Caco-2 (cell line): ENCODE measurements around the gene NKIRAS1. TPM values are rescaled to one million over a fixed set of nuclear protein-coding genes. Genes with fewer than 3 reads are reported as not detected.

ENCODE experiments used
- BruUV-seq: library from RNA; stranded (reverse); fragments of 400-500 nt; replicated peaks from 2 replicates; lab custom pipeline; 2021; lab: Mats Ljungman, UMichigan
- CTCF ChIA-PET: fragments of 300-600 bp; sonication (Branson Sonifier 250); formaldehyde crosslinking; loops from one replicate; lab custom pipeline; 2022; ENCODE audit warnings: antibody characterized with exemption; lab: Charles Lee
- POLR2A ChIA-PET: fragments of 300-600 bp; sonication (Branson Sonifier 250); formaldehyde crosslinking; loops from one replicate; lab custom pipeline; 2022; ENCODE audit warnings: antibody characterized with exemption; lab: Charles Lee
- DNase-seq, 2 experiments: peaks; one replicate each; pipeline versions ENCODE4 v3.0.0 to v3.0.0-alpha.2; 2020 to 2022
- H3K27me3 ChIP-seq: replicated peaks from 2 replicates; pipeline ENCODE4 v1.6.0; 2011; ENCODE audit warnings: low read length; ENCODE audit not compliant: control insufficient read depth, insufficient read depth
- H3K36me3 ChIP-seq: 2 replicates; pipeline ENCODE4 v1.5.1; 2011; ENCODE audit warnings: low read length; ENCODE audit not compliant: control insufficient read depth, insufficient read depth
- H3K4me1 ChIP-seq: fragments of 250-450 bp; sonication (Bioruptor Pico); 2 replicates; pipeline ENCODE4 v1.5.1; 2020; ENCODE audit warnings: mild to moderate bottlenecking
- H3K4me3 ChIP-seq: 2 replicates; pipeline ENCODE4 v1.5.1; 2011; ENCODE audit warnings: low read depth, mild to moderate bottlenecking, control low read depth, low read length
- H3K9me3 ChIP-seq: fragments of 250-450 bp; sonication (Bioruptor Pico); 2 replicates; pipeline ENCODE4 v1.5.1; 2020; ENCODE audit warnings: mild to moderate bottlenecking, moderate library complexity
- H3K27ac Mint-ChIP-seq: one replicate; pipeline ENCODE4 v1.8.0; 2022; ENCODE audit warnings: mixed read lengths; ENCODE audit not compliant: unreplicated experiment
- H3K27me3 Mint-ChIP-seq: one replicate; pipeline ENCODE4 v1.8.0; 2022; ENCODE audit warnings: mixed read lengths; ENCODE audit not compliant: insufficient read depth, unreplicated experiment
- H3K36me3 Mint-ChIP-seq: one replicate; pipeline ENCODE4 v1.8.0; 2022; ENCODE audit warnings: mild to moderate bottlenecking, mixed read lengths; ENCODE audit not compliant: insufficient read depth, unreplicated experiment
- H3K4me1 Mint-ChIP-seq: one replicate; pipeline ENCODE4 v1.8.0; 2022; ENCODE audit warnings: low read depth, mixed read lengths; ENCODE audit not compliant: unreplicated experiment
- H3K4me3 Mint-ChIP-seq: one replicate; pipeline ENCODE4 v1.8.0; 2022; ENCODE audit warnings: mild to moderate bottlenecking, moderate library complexity, mixed read lengths; ENCODE audit not compliant: unreplicated experiment
- H3K9me3 Mint-ChIP-seq: one replicate; pipeline ENCODE4 v1.8.0; 2022; ENCODE audit warnings: mixed read lengths; ENCODE audit not compliant: unreplicated experiment
- intact Hi-C: fragments of 100-400 bp; cut with micrococcal nuclease; formaldehyde crosslinking; loops from one replicate; pipeline ENCODE4 v1.10.0; 2022; ENCODE audit not compliant: unreplicated experiment
- total RNA-seq: library from RNA; stranded (reverse); gene quantifications from 2 replicates; pipeline ENCODE4 v1.2.3, GENCODE V29; 2022
- TF ChIP-seq, protein P1 (sequence below), 2 experiments: fragments of 200-600 bp in 1 of 2; IDR thresholded peaks; 1 replicate in 1 of 2; 2 replicates in 1 of 2; pipeline versions ENCODE4 v1.5.1 to v1.8.0; 2011 to 2022; ENCODE audit warnings: antibody characterized with exemption in 1 of 2, control low read depth in 1 of 2, inconsistent platforms in 1 of 2, low read depth in 1 of 2, low read length in 1 of 2, mild to moderate bottlenecking in 1 of 2, moderate library complexity in 1 of 2; ENCODE audit not compliant: insufficient read depth in 1 of 2, severe bottlenecking in 1 of 2, unreplicated experiment in 1 of 2

Gene NKIRAS1
- total RNA-seq, 1 experiment from 2014 or later: 6.8 TPM

DNA sequence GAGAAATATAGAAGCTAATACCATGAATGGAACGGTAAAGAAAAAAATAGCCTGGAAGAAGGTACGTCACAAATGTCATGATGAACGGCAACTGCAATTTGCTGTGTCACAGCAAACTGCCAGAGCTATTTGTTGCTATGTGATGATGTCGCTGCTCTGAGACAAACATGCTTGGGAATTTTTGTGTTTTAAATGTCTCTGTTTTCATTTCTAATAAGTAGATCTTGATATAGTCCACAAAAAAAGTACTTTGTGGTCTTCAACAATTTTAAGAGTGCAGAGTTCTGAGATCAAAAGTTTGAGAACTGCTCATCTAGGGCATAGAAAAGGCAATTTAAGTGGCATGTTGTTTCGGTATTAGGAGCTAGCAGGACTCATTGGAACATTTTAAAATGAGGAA lies 24.0 kb upstream of the NKIRAS1 start:
- H3K4me3 Mint-ChIP-seq: no peak overlapping the region
- no peak for DNase-seq
- TF ChIP-seq, protein P1, sequence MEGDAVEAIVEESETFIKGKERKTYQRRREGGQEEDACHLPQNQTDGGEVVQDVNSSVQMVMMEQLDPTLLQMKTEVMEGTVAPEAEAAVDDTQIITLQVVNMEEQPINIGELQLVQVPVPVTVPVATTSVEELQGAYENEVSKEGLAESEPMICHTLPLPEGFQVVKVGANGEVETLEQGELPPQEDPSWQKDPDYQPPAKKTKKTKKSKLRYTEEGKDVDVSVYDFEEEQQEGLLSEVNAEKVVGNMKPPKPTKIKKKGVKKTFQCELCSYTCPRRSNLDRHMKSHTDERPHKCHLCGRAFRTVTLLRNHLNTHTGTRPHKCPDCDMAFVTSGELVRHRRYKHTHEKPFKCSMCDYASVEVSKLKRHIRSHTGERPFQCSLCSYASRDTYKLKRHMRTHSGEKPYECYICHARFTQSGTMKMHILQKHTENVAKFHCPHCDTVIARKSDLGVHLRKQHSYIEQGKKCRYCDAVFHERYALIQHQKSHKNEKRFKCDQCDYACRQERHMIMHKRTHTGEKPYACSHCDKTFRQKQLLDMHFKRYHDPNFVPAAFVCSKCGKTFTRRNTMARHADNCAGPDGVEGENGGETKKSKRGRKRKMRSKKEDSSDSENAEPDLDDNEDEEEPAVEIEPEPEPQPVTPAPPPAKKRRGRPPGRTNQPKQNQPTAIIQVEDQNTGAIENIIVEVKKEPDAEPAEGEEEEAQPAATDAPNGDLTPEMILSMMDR (IDR thresholded peaks at IDR 0.05; ENCODE audit: insufficient read depth in 1 of 2, low read depth in 1 of 2, low read length in 1 of 2, severe bottlenecking in 1 of 2, unreplicated experiment in 1 of 2): no peak
- no peak overlapping the region for H3K27ac Mint-ChIP-seq
- H3K36me3 Mint-ChIP-seq: peaks cover 9% of the 10 kb centered on the region
- no TSS peak for BruUV-seq
- peaks cover 9% of the 10 kb centered on the region for H3K9me3 Mint-ChIP-seq
- Histone ChIP-seq H3K36me3 (no peaks in the 10 kb centered on the region), H3K4me1 (peaks cover 4% of the 10 kb centered on the region; the same call in 1 of the 2 replicates), H3K9me3 (no peaks in the 10 kb centered on the region), H3K4me3 (no peak overlapping the region), H3K27me3 (no peaks in the 10 kb centered on the region)
- intact Hi-C loops: loop anchor here (10.0 kb wide), 1 partner anchor 514 kb away; no protein-coding TSS in a partner anchor
- peaks cover 13% of the 10 kb centered on the region for H3K4me1 Mint-ChIP-seq
- ChIA-PET POLR2A (no interaction called here), CTCF (no interaction called here)
- no peaks in the 10 kb centered on the region for H3K27me3 Mint-ChIP-seq

DNA sequence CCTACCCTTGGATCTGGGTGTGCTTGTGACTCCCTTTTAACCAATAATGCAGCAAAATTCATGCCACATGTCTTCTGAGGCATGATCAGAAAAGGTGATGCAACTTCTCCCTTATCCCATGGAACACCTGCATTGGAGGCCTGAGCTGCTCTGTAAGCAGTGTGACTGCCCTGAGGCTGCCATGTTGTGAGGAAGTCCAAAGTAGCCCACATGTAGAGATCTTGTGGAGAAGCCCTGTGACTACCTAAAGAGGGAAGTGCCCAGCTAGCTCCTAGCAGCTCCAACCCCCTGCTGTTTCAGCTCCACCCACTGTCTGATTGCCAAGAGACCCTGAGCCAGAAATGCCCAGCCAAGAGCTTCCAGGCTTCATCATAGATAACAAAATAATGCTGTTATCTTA lies 21.9 kb upstream of the NKIRAS1 start:
- no peak overlapping the region for H3K4me3 ChIP-seq
- POLR2A ChIA-PET: no interaction called here

GRCh38 chr3:23937296-23937695 lies 20.5 kb upstream of the NKIRAS1 start:
- intact Hi-C loops: no loop called here
- Histone ChIP-seq H3K9me3 (no peaks in the 10 kb centered on the region), H3K36me3 (no peaks in the 10 kb centered on the region), H3K27me3 (no peaks in the 10 kb centered on the region), H3K4me3 (no peak overlapping the region), H3K4me1 (no peaks in the 10 kb centered on the region)
- H3K27me3 Mint-ChIP-seq: no peaks in the 10 kb centered on the region
- no peak overlapping the region for H3K4me3 Mint-ChIP-seq
- no peak overlapping the region for H3K27ac Mint-ChIP-seq
- ChIA-PET POLR2A (no interaction called here), CTCF (no interaction called here)
- no peaks in the 10 kb centered on the region for H3K36me3 Mint-ChIP-seq
- H3K9me3 Mint-ChIP-seq: peaks cover 9% of the 10 kb centered on the region
- TF ChIP-seq, protein P1 (IDR thresholded peaks at IDR 0.05; ENCODE audit: insufficient read depth in 1 of 2, low read depth in 1 of 2, low read length in 1 of 2, severe bottlenecking in 1 of 2, unreplicated experiment in 1 of 2): no peak
- BruUV-seq: no TSS peak
- DNase-seq: no peak
- H3K4me1 Mint-ChIP-seq: no peaks in the 10 kb centered on the region

More for the DNA sequence above, 21.9 kb upstream of the NKIRAS1 start:
- intact Hi-C loops: no loop called here
- TF ChIP-seq, protein P1 (IDR thresholded peaks at IDR 0.05; ENCODE audit: insufficient read depth in 1 of 2, low read depth in 1 of 2, low read length in 1 of 2, severe bottlenecking in 1 of 2, unreplicated experiment in 1 of 2): no peak
- no peak for DNase-seq
- Histone ChIP-seq H3K27me3 (no peaks in the 10 kb centered on the region), H3K4me1 (no peaks in the 10 kb centered on the region), H3K36me3 (no peaks in the 10 kb centered on the region), H3K9me3 (no peaks in the 10 kb centered on the region)
- Mint-ChIP-seq H3K27ac (no peak overlapping the region), H3K9me3 (peaks cover 9% of the 10 kb centered on the region), H3K27me3 (no peaks in the 10 kb centered on the region), H3K4me1 (peaks cover 4% of the 10 kb centered on the region), H3K36me3 (no peaks in the 10 kb centered on the region), H3K4me3 (no peak overlapping the region)
- CTCF ChIA-PET: no interaction called here
- no TSS peak for BruUV-seq
